ENCODE measurements around the gene ZNF462. TPM values are rescaled to one million over a fixed set of nuclear protein-coding genes. Genes with fewer than 3 reads are reported as not detected.

The ZNF462 gene
- total and polyA plus RNA-seq, 4 donors: 0.35 to 2.1 (median 1.4) TPM

DNA sequence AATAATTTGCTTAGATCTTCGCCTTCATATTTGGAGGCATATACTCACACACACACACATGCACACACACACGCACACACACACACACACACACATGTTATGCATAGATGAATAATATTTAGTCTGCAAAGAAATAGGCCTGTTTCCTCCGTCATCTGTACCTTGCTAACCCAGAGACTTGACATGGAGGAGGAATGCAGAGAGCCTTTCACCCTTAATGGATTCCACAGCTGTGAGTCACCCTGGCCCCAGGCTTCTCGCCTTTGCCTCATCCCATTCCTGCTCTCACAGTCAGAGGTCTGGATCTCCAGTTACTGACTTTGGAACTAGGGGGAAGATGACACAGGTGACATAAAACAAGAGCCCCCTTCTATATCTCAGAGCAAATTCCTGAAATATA, 29.7 kb downstream of the ZNF462 start (continued):
- TF ChIP-seq, protein P1, sequence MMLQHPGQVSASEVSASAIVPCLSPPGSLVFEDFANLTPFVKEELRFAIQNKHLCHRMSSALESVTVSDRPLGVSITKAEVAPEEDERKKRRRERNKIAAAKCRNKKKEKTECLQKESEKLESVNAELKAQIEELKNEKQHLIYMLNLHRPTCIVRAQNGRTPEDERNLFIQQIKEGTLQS (IDR thresholded peaks at IDR 0.05): no peak
- no peak for TF ChIP-seq TAF1 (conservative IDR thresholded peaks at IDR 0.05)
- TF ChIP-seq HNF4A (conservative IDR thresholded peaks at IDR 0.05): no peak

- 40% methylated on average over 1 of the region's 1 CpG for WGBS
- no peak for DNase-seq (ENCODE audit: low spot score)
- TF ChIP-seq, protein P1 (IDR thresholded peaks at IDR 0.05): no peak
- TF ChIP-seq HNF4A (conservative IDR thresholded peaks at IDR 0.05) (no peak), ZBTB33 (IDR thresholded peaks at IDR 0.05) (no peak), HNF4G (IDR thresholded peaks at IDR 0.05) (no peak), SP1 (IDR thresholded peaks at IDR 0.05) (no peak)
- Histone ChIP-seq H3K9ac (ENCODE audit: low read depth in 1 of 2, low read length in 2 of 2) (no peak overlapping the region), H3K27ac (ENCODE audit: low read depth in 1 of 2, low read length in 2 of 2) (no peak overlapping the region), H3K36me3 (ENCODE audit: control insufficient read depth in 4 of 4, insufficient read depth in 3 of 4, low read depth in 1 of 4, low read length in 3 of 4) (no peaks in the 10 kb centered on the region), H3K9me3 (ENCODE audit: control insufficient read depth in 4 of 4, low read length in 3 of 4) (no peaks in the 10 kb centered on the region), H3K27me3 (ENCODE audit: control insufficient read depth in 4 of 4, insufficient read depth in 4 of 4, low read length in 3 of 4) (no peaks in the 10 kb centered on the region), H3K4me1 (ENCODE audit: control insufficient read depth in 4 of 4, insufficient read depth in 4 of 4, low read length in 3 of 4) (no peaks in the 10 kb centered on the region), H3K4me3 (ENCODE audit: low read depth in 1 of 3, low read length in 3 of 3) (no peak overlapping the region)
These were observed 30.1 kb downstream of the ZNF462 start for GRCh38 chr9:106893088-106893487.

GRCh38 chr9:106896695-106897094, 33.7 kb downstream of the ZNF462 start:
- H3K27ac ChIP-seq (ENCODE audit: low read depth in 1 of 2, low read length in 2 of 2): no peak overlapping the region
- H3K27me3 ChIP-seq (ENCODE audit: control insufficient read depth in 4 of 4, insufficient read depth in 4 of 4, low read length in 3 of 4): no peaks in the 10 kb centered on the region
- 75% methylated on average over 1 of the region's 1 CpG for WGBS
- H3K9ac ChIP-seq (ENCODE audit: low read depth in 1 of 2, low read length in 2 of 2): no peak overlapping the region
- no peaks in the 10 kb centered on the region for H3K36me3 ChIP-seq (ENCODE audit: control insufficient read depth in 4 of 4, insufficient read depth in 3 of 4, low read depth in 1 of 4, low read length in 3 of 4)
- H3K4me1 ChIP-seq (ENCODE audit: control insufficient read depth in 4 of 4, insufficient read depth in 4 of 4, low read length in 3 of 4): no peaks in the 10 kb centered on the region
- no peak for DNase-seq (ENCODE audit: low spot score)
- H3K4me3 ChIP-seq (ENCODE audit: low read depth in 1 of 3, low read length in 3 of 3): no peak overlapping the region
- no peak for TF ChIP-seq TAF1 (conservative IDR thresholded peaks at IDR 0.05)
- TF ChIP-seq RAD21 (IDR thresholded peaks at IDR 0.05): no peak
- TF ChIP-seq, protein P1 (IDR thresholded peaks at IDR 0.05): no peak
- TF ChIP-seq YY1 (IDR thresholded peaks at IDR 0.05): no peak
- H3K9me3 ChIP-seq (ENCODE audit: control insufficient read depth in 4 of 4, low read length in 3 of 4): no peaks in the 10 kb centered on the region

DNA sequence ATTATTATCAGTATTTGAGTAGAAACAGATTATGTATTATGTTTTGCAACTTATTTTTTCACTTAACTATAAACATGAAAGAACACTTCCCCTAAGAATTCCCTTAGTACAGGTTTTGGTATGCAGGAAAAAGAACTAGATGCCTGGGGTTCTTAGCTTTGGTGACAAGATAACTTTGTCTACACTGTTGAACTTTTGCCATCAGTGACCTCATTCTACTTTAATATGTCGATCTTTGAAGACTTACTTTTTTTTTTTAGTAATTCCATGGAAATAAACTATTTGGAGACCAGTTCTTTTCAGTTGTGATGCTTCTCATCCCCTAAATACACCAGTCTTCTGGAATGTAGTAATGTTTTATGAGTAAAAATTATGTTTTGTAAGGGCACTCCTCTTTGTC, 34.3 kb downstream of the ZNF462 start:
- no peak for DNase-seq (ENCODE audit: low spot score)
- WGBS: 58% methylated on average over 1 of the region's 1 CpG
- H3K27me3 ChIP-seq (ENCODE audit: control insufficient read depth in 4 of 4, insufficient read depth in 4 of 4, low read length in 3 of 4): no peaks in the 10 kb centered on the region
- no peak overlapping the region for H3K4me3 ChIP-seq (ENCODE audit: low read depth in 1 of 3, low read length in 3 of 3)
- H3K9me3 ChIP-seq (ENCODE audit: control insufficient read depth in 4 of 4, low read length in 3 of 4): no peaks in the 10 kb centered on the region
- no peaks in the 10 kb centered on the region for H3K4me1 ChIP-seq (ENCODE audit: control insufficient read depth in 4 of 4, insufficient read depth in 4 of 4, low read length in 3 of 4)
- TF ChIP-seq, protein P2, sequence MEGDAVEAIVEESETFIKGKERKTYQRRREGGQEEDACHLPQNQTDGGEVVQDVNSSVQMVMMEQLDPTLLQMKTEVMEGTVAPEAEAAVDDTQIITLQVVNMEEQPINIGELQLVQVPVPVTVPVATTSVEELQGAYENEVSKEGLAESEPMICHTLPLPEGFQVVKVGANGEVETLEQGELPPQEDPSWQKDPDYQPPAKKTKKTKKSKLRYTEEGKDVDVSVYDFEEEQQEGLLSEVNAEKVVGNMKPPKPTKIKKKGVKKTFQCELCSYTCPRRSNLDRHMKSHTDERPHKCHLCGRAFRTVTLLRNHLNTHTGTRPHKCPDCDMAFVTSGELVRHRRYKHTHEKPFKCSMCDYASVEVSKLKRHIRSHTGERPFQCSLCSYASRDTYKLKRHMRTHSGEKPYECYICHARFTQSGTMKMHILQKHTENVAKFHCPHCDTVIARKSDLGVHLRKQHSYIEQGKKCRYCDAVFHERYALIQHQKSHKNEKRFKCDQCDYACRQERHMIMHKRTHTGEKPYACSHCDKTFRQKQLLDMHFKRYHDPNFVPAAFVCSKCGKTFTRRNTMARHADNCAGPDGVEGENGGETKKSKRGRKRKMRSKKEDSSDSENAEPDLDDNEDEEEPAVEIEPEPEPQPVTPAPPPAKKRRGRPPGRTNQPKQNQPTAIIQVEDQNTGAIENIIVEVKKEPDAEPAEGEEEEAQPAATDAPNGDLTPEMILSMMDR (IDR thresholded peaks at IDR 0.05; ENCODE audit: low read depth, low read length, missing input control): no peak
- TF ChIP-seq FOXA2 (IDR thresholded peaks at IDR 0.05) (no peak), ZBTB33 (IDR thresholded peaks at IDR 0.05) (no peak), HNF4G (IDR thresholded peaks at IDR 0.05) (no peak), SP1 (IDR thresholded peaks at IDR 0.05) (no peak), YY1 (IDR thresholded peaks at IDR 0.05) (no peak), JUND (IDR thresholded peaks at IDR 0.05) (no peak), MAX (IDR thresholded peaks at IDR 0.05) (no peak), HNF4A (conservative IDR thresholded peaks at IDR 0.05) (no peak), RXRA (IDR thresholded peaks at IDR 0.05) (no peak), NR2F2 (IDR thresholded peaks at IDR 0.05) (no peak)
- no peaks in the 10 kb centered on the region for H3K36me3 ChIP-seq (ENCODE audit: control insufficient read depth in 4 of 4, insufficient read depth in 3 of 4, low read depth in 1 of 4, low read length in 3 of 4)
- no peak overlapping the region for H3K27ac ChIP-seq (ENCODE audit: low read depth in 1 of 2, low read length in 2 of 2)
- no peak overlapping the region for H3K9ac ChIP-seq (ENCODE audit: low read depth in 1 of 2, low read length in 2 of 2)

All from liver (tissue), 9 donors.